ENCODE data around the gene RBMS3. TPM values are rescaled to one million over a fixed set of nuclear protein-coding genes. Genes with fewer than 3 reads are reported as not detected.

Gene RBMS3
- total RNA-seq, 1 donor from 2014 or later = 33.0 TPM

GRCh38 chr3:29695643-29696198, 414.9 kb downstream of the RBMS3 start:
- Mint-ChIP-seq H3K36me3 (ENCODE audit: low read depth, unreplicated experiment) (peaks cover 8% of the 10 kb centered on the region), H3K4me3 (ENCODE audit: unreplicated experiment) (peak overlapping the region; percentile 50), H3K4me1 (ENCODE audit: low read depth, unreplicated experiment) (peaks cover 50% of the 10 kb centered on the region), H3K9me3 (ENCODE audit: unreplicated experiment) (peaks cover 2% of the 10 kb centered on the region), H3K27ac (ENCODE audit: unreplicated experiment) (peak overlapping the region; percentile 100), H3K27me3 (ENCODE audit: low read depth, unreplicated experiment) (no peaks in the 10 kb centered on the region)
- FAIRE-seq (peak; percentile 88), DNase-seq (ENCODE audit: low read depth) (peak; percentile 73)
- Histone ChIP-seq H3K79me2 (ENCODE audit: insufficient read depth, low read length) (no peaks in the 10 kb centered on the region), H3K27me3 (ENCODE audit: insufficient read depth, low read length) (no peaks in the 10 kb centered on the region), H3K4me1 (ENCODE audit: insufficient read depth, low read length) (peaks cover 42% of the 10 kb centered on the region), H3K9me3 (ENCODE audit: insufficient read depth, low read depth, low read length) (no peaks in the 10 kb centered on the region), H3K27ac (ENCODE audit: low read depth, low read length) (peak overlapping the region; percentile 87), H3K9ac (ENCODE audit: low read length) (peak overlapping the region; percentile 51), H2AFZ (ENCODE audit: low read depth, low read length) (no peak overlapping the region), H4K20me1 (ENCODE audit: insufficient read depth, low read length) (no peaks in the 10 kb centered on the region), H3K4me3 (ENCODE audit: insufficient read depth, low read depth, low read length) (no peak overlapping the region), H3K4me2 (ENCODE audit: low read length) (peak overlapping the region; percentile 60), H3K36me3 (ENCODE audit: insufficient read depth, low read length) (no peaks in the 10 kb centered on the region)
- TF ChIP-seq CTCF (IDR thresholded peaks at IDR 0.05; ENCODE audit: insufficient read depth, low read depth, low read length) (no peak), EZH2 (IDR thresholded peaks at IDR 0.05; ENCODE audit: insufficient read depth, low read length) (no peak)

- H3K79me2 ChIP-seq (ENCODE audit: insufficient read depth, low read length) = no peaks in the 10 kb centered on the region
- peaks cover 5% of the 10 kb centered on the region for H3K9me3 Mint-ChIP-seq (ENCODE audit: unreplicated experiment)
- peaks cover 47% of the 10 kb centered on the region for H3K4me1 Mint-ChIP-seq (ENCODE audit: low read depth, unreplicated experiment)
- FAIRE-seq (peak; percentile 54), DNase-seq (ENCODE audit: low read depth) (no peak)
- H4K20me1 ChIP-seq (ENCODE audit: insufficient read depth, low read length) = no peaks in the 10 kb centered on the region
- H2AFZ ChIP-seq (ENCODE audit: low read depth, low read length) = no peak overlapping the region
- H3K9ac ChIP-seq (ENCODE audit: low read length) = no peak overlapping the region
- TF ChIP-seq EZH2 (IDR thresholded peaks at IDR 0.05; ENCODE audit: insufficient read depth, low read length) (no peak), CTCF (IDR thresholded peaks at IDR 0.05; ENCODE audit: insufficient read depth, low read depth, low read length) (no peak)
- H3K36me3 Mint-ChIP-seq (ENCODE audit: low read depth, unreplicated experiment) = peaks cover 9% of the 10 kb centered on the region
- H3K27ac Mint-ChIP-seq (ENCODE audit: unreplicated experiment) = peak overlapping the region; percentile 100
- H3K4me2 ChIP-seq (ENCODE audit: low read length) = no peak overlapping the region
- no peaks in the 10 kb centered on the region for H3K27me3 ChIP-seq (ENCODE audit: insufficient read depth, low read length)
- H3K4me3 ChIP-seq (ENCODE audit: insufficient read depth, low read depth, low read length) = no peak overlapping the region
- H3K27ac ChIP-seq (ENCODE audit: low read depth, low read length) = peak overlapping the region; percentile 87
- H3K9me3 ChIP-seq (ENCODE audit: insufficient read depth, low read depth, low read length) = no peaks in the 10 kb centered on the region
- H3K4me3 Mint-ChIP-seq (ENCODE audit: unreplicated experiment) = no peak overlapping the region
- H3K36me3 ChIP-seq (ENCODE audit: insufficient read depth, low read length) = no peaks in the 10 kb centered on the region
- peaks cover 42% of the 10 kb centered on the region for H3K4me1 ChIP-seq (ENCODE audit: insufficient read depth, low read length)
- no peaks in the 10 kb centered on the region for H3K27me3 Mint-ChIP-seq (ENCODE audit: low read depth, unreplicated experiment)
Measured at GRCh38 chr3:29696311-29696710, 415.4 kb downstream of the RBMS3 start.

GRCh38 chr3:29697989-29698388, 417.1 kb downstream of the RBMS3 start:
- Histone ChIP-seq H3K79me2 (ENCODE audit: insufficient read depth, low read length) (no peaks in the 10 kb centered on the region), H3K4me2 (ENCODE audit: low read length) (peak overlapping the region; percentile 38), H3K4me1 (ENCODE audit: insufficient read depth, low read length) (peaks cover 42% of the 10 kb centered on the region), H3K9me3 (ENCODE audit: insufficient read depth, low read depth, low read length) (no peaks in the 10 kb centered on the region), H3K36me3 (ENCODE audit: insufficient read depth, low read length) (no peaks in the 10 kb centered on the region), H3K9ac (ENCODE audit: low read length) (no peak overlapping the region), H3K27me3 (ENCODE audit: insufficient read depth, low read length) (no peaks in the 10 kb centered on the region), H3K27ac (ENCODE audit: low read depth, low read length) (peak overlapping the region; percentile 29), H4K20me1 (ENCODE audit: insufficient read depth, low read length) (no peaks in the 10 kb centered on the region), H3K4me3 (ENCODE audit: insufficient read depth, low read depth, low read length) (no peak overlapping the region), H2AFZ (ENCODE audit: low read depth, low read length) (no peak overlapping the region)
- Mint-ChIP-seq H3K27me3 (ENCODE audit: low read depth, unreplicated experiment) (no peaks in the 10 kb centered on the region), H3K27ac (ENCODE audit: unreplicated experiment) (peak overlapping the region; percentile 85), H3K9me3 (ENCODE audit: unreplicated experiment) (peaks cover 9% of the 10 kb centered on the region), H3K4me3 (ENCODE audit: unreplicated experiment) (peak overlapping the region; percentile 50), H3K36me3 (ENCODE audit: low read depth, unreplicated experiment) (peaks cover 16% of the 10 kb centered on the region), H3K4me1 (ENCODE audit: low read depth, unreplicated experiment) (peaks cover 48% of the 10 kb centered on the region)
- TF ChIP-seq CTCF (IDR thresholded peaks at IDR 0.05; ENCODE audit: insufficient read depth, low read depth, low read length) (no peak), EZH2 (IDR thresholded peaks at IDR 0.05; ENCODE audit: insufficient read depth, low read length) (no peak)
- DNase-seq (ENCODE audit: low read depth) (peak; percentile 68), FAIRE-seq (no peak)
